8988T (cell line): Measurements from ENCODE around the gene IQCK.
"Not testable (repeated sequence)": the region's sequence is repeated elsewhere in the genome, so short reads cannot be mapped to it uniquely, and the experiment has no call there.

Experiments used
- DNase-seq: peaks from one replicate; pipeline ENCODE4 v3.0.0; 2011

The IQCK gene

GRCh38 chr16:19760356-19761060, 42.4 kb downstream of the IQCK start:
- no peak for DNase-seq

DNA sequence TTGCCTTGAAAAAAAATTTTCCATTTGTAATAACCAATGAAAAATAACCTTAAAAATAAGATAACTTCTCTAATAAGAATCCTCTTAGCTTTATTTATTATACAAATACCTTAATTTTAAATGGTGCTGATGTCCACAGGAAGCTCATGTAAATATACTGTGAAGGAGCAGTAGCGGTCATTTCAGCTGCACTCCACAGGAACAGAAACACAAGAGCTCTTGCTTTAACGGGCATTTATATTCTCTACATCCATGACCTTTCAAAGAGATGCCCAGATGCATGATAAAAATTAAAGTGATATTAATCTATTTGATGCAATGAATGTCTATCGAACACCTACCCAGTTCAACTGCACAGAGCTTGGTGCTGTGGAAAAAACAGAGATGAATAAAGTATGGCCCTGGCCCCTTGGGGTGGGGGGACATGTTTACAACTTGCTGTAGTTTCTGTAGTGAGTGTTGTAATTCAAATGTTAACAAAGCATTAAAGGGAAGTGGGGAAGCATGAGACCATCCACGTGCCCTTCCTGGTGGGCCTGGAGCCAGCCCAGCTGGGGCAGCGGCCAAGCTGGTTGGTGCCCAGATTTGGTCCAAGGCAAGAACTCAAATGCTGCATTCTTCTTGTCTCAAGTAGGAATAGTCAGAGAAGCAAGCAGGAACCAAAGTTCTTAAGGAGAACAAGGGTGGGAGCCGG, 47.9 kb downstream of the IQCK start:
- DNase-seq, result no peak

DNA sequence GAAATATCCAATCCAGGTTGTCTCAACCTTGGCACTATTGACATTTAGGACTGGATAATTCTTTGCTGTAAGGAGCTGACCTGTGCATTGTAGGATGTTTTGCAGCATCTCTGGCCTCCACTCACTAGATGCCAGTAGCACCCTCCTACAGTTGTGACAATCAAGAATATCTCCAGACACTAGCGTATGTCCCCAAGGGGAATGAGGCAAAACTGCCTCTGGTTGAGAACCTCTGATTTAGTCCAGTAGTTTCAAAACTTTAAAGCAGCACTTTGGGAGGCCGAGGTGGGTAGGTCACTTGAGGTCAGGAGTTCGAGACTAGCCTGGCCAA, 48.4 kb downstream of the IQCK start:
- no peak for DNase-seq

- DNase-seq, result no peak
These were observed 48.9 kb downstream of the IQCK start for GRCh38 chr16:19766988-19767387.

DNA sequence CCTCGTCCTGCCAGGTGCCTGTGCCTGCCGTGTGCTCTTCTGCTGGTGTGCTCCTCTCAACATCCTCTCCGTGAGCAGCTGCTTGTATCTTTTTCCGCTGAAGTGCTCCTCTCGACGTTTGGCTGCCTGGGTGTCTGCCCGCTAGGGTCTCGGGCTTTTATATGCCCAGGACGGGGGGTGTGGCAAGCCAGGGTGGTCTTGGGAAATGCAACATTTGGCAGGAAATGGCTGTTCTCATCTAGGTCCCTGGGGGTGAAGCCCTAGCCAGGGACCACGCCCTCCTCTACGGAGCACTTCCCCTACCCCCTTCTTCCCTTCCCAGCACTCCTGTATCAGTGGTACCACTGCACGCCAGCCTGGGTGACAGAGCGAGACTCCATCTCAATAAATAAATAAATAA, 49.4 kb downstream of the IQCK start:
- DNase-seq, result no peak

DNA sequence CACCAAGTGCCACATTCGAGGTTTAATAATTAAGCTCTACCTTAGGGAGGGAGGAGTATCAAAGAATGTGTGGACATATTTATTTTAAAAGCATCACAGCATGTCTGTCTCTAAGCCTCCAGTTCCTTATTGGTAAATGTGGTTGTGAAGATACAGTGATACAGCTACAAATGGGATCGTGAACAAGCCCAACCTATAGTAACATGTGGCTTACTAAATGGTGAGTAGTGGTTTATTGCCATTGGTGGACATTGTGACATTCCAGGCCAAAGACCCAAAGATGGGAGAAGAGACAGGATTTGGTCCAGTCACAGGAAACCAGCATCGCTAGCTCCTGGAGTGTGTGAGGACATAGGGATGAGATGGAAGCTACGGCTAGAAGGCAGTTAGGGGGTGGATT, 51.2 kb downstream of the IQCK start:
- DNase-seq, result no peak

DNA sequence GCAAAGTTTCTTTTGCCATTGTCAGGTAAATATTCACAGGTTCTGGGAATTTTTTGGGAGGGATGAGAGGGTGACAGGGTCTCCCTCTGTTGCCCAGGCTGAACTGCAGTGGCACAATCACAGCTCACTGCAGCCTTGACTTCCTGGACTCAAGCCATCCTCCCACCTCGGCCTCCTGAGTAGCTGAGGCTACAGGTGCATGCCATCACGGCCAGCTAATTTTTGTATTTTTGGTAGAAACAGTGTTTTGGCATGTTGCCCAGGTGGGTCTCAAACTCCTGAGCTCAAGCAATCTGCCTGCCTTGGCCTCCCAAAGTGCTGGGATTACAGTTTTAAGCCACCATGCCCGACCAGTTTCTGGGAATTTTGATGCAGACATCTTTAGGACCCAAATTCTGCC, 53.0 kb downstream of the IQCK start:
- no peak for DNase-seq

DNA sequence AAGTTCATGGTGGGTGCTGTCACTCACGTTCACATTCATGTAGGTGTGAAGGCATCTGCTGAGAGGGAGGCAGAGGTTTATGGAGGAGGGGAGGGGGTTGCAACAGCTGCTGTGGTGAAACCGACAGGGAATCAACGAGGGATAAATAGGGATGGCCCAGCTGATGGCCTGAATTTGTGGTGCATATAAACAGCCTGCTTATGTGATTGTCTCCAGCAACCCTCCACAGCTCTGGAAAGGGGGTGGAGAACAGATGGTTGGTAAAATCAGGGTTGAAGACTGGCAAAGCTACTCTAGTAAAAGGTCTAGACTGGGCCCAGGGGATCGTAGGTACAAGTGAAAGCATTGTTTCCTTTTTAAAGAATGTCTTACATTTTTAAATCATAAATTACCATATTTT, 53.7 kb downstream of the IQCK start:
- no peak for DNase-seq

GRCh38 chr16:19774024-19774423, 56.0 kb downstream of the IQCK start:
- DNase-seq, result no peak

DNA sequence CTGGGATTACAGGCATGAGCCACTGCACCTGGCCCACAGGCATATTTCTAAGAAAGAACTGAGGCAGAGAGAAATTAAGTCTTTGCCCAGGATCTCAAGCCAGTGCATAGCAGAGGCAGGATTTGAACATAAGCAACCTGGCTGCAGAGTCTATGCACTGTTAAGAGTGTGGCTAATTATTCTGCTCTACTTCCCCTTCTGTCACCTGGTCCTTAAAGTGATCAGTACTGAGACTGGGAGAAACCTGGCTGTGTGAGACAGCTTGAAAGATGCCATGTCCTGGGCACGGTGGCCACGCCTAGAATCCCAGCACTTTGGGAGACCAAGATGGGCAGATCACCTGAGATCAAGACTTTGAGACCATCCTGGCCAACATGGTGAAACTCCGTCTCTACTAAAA, 58.1 kb downstream of the IQCK start:
- DNase-seq, result no peak

DNA sequence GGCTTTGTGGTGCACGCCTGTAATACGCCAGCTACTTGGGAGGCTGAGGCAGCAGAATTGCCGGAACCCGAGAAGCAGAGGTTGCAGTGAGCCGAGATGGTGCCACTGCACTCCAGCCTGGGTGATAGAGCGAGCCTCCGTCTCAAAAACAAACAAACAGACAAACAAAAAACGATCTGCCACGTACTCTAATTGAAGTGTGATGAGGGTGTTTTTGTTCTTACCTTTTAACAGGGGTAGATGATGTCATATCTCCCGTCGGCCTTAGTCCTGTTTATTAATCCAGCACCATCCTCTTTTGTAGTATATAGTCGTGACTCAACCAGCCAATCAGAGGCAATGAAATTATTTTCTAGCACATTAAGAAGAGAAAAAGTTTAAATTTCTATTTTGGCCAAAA, 58.5 kb downstream of the IQCK start:
- no peak for DNase-seq

DNA sequence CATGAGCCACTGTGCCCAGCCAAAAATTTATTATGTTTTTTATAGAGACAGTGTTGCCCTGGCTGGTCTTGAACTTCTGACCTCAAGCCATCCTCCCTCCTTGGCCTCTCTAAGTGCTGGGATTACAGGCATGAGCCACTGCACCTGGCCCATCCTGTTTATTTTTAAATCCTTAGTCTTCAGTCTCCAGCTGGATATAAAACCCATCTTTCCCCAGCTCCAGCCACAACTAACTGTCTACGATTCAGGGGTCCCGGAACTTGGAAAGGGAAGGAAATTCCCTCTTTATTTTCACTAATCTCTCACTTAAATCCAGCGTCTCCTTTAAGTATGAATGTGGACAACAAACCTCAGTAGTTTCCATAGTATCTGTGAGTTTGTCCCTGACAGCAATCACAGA, 62.2 kb downstream of the IQCK start:
- DNase-seq, result no peak

GRCh38 chr16:19781226-19781625, 63.2 kb downstream of the IQCK start:
- no peak for DNase-seq

DNA sequence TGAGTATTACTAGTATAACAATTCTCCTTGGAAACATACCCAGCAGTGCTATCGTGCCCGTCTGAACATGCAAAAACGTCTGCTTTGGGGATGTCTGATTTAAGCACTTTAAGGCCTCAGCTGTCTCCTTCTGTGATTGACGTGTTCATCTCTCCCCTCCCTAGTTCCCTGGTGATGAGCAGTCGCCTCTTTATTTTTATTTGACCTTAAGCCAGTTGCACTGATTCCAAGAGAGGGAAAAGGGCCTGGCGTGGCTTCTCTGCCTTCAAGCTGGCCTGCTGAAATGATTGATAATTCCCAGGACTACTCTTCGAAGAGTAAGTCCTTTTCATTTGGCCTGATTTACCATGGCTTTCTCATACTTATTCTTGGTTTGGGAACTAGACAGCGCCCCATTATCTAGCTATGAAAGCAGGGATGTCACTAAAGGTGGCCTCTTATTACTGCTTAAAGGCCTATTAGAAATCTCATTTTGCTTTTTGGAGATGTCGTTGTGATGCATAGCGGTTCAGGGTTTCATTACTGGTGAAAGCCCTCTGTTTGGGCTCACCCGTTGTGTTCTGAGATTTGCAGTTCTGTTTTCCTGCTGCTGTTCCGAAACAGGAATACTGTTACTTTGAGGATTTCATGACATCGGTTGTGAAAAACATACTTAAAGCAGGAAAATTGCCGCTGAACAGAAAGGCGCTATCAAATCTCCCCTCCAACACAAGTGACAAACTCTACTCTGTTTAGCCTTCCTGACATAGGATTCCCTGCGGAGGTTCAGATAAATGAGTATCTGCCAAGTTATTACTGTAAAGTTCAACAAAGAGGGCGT, 65.5 kb downstream of the IQCK start:
- no peak for DNase-seq

- no peak for DNase-seq
These were observed 66.2 kb downstream of the IQCK start for GRCh38 chr16:19784183-19784736.

- no peak for DNase-seq
These were observed 67.0 kb downstream of the IQCK start for GRCh38 chr16:19785081-19785480.

DNA sequence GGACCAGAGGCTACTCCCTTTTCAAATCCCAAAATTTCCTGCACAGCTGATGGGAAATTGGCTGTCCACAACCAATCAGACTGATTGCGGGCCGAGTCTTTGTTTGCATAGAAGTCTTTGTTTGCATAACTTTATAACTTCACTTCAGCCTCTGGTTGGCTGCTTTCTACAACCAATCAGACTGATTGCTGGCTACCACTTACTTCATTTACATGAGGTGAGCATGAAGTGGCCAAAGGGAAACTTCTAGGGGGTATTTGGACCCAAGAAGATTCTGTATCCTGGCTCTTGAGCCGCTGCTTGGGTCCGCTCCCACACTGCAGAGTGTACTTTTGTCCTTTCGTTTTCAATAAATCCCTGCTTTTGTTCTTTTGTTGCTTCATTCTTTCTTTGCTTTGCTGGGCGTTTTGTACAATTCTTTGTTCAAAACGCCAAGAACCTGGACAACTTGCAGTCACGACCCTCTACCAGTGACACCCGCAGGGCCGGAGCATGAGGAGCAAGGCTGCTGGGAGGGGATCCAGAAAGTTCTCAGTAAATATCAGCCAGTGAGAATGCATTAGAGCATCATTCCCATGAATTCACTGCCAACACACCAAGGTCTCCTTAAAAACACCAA, 67.5 kb downstream of the IQCK start:
- no peak for DNase-seq

GRCh38 chr16:19801369-19801768, 83.3 kb downstream of the IQCK start:
- not testable (repeated sequence) for DNase-seq

DNA sequence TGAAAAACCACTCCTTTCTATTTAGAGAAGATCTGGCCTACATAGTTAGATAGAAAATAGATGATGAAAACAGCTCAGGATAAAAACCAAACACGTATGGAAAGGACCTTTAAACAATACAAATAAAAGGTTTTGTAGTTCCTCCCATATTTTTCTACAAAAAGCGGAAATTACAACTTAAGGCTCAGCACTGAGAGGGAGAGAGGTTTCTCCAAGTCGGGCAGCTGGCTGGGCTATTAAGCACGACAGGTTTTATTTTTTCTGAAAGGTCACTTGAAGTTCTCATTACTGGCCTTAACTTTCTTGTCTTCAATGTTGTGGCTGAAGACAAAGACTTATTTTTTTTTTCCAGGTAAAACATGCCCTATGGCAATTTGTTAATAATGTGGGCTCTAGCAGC, 83.8 kb downstream of the IQCK start:
- not testable (repeated sequence) for DNase-seq

DNA sequence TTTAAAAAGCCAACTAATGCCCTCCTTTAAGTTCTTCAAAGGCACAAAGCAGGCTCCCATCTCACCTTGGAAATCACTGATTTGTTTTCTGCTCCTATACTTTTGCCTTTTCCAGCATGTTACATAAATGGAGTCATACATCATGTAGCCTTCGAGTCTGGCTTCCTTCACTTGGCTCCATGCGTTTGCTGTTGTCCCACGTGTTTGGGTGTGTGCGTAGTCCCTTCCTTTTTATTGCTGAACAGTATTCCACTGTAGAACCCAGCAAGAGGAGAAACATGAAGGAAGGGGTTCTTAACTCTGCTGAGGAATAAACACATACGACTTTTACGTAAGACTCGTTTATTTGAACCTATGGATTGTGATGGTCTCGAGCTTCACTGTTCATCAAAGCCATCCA, 84.5 kb downstream of the IQCK start:
- no peak for DNase-seq

DNA sequence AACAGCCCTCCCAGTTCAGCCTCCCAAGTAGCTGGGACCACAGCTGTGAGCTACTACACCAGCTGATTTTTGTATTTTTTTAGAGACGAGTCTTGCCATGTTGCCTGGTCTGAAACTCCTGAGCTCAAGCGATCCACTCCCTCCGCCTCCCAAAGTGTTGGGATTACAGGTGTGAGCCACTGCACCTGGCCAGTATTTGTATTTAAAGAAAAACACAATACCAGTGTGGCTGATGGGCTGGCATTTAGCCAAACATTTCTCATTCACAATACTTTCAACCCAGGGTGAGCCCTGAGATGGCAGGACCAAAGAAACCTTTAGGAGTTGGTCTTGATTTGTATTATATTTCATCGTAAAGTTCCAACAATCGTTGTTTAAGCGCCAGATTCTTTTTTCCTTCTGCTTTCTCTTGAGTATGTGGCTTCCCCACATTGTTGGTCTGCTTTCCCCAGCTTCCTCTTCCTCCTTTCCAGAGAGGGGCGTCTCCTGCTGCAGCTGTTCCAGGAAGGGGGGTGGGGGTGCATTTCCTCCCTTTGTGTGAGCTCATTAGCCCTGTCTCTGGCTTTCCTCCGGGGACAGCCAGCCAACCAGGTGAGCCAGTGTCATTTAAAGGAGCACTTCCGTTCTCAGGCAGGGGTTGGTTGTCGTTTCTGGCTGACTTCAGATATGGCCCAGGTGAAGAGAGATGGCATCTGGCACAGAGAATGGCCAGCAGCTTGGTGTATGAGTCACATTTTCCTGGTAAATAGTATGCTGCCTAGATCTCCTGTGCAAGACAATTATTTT, 86.7 kb downstream of the IQCK start:
- no peak for DNase-seq

- no peak for DNase-seq
These were observed 87.5 kb downstream of the IQCK start for GRCh38 chr16:19805459-19806162.
